Activated T-cell treated with anti-CD3 and anti-CD28 coated beads, Interleukin-2, amount 50 U/mL, for 48 hours (primary cell): ENCODE results near the gene CCDC6.
"Not testable (repeated sequence)": the region's sequence is repeated elsewhere in the genome, so short reads cannot be mapped to it uniquely, and the experiment has no call there.

Source experiments
- DNase-seq, 2 experiments: peaks; one replicate each; pipeline ENCODE4 v3.0.0-alpha.2; 2020

The CCDC6 gene

DNA sequence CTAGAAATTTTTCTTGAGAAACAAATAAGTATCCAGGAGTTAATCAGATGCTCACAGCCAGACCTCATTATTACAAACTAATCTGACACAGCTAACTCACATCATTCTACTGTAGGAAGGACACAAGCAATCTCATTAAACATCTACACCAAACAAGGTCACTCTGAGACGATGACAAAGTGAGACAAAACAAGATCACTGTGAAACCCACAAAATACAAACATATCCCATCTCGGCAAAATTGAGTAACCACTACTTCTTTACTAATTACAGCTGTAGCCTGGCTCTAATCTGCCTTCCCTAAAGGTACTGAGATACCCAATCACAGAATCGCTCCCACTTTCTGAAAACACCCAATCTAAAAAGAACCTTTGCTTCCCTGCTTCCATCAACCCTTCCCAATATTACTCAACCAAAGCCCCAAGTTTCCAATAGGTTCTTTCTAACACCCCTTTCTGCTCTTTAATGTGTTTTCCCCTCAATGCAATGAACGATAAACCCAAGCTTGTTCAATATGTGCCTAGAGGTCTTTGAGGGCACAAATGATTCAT lies 26.9 kb downstream of the CCDC6 start:
- DNase-seq, result no peak

- DNase-seq, result no peak
These were observed 27.4 kb downstream of the CCDC6 start for GRCh38 chr10:59878915-59879314.

GRCh38 chr10:59878289-59878688 lies 28.1 kb downstream of the CCDC6 start:
- no peak for DNase-seq

DNA sequence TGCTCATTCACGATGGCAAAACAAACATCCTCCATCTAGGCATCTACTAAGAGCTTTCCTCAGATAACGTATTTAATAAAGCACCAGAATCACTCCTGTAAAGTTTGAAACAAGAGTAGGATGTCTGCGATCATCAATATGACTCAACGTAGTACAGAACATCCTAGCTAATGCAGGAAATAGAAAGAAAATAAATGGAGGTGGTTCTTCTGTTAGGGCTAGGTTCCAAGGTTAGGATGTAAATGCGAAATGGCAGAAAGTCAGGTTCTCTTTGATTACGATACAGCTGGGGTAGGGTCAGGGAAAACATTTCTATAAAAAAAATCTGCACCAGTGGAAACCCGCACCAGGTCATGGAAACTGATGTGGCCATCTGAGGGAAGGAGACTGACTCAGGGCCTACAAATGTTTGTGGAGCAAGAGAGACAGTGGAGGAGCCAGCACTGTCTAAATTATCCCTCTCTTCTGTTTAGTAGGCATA lies 29.1 kb downstream of the CCDC6 start:
- DNase-seq, result no peak

GRCh38 chr10:59876695-59877094 lies 29.7 kb downstream of the CCDC6 start:
- no peak for DNase-seq

- DNase-seq, result not testable (repeated sequence)
These were observed 30.1 kb downstream of the CCDC6 start for GRCh38 chr10:59876208-59876607.

DNA sequence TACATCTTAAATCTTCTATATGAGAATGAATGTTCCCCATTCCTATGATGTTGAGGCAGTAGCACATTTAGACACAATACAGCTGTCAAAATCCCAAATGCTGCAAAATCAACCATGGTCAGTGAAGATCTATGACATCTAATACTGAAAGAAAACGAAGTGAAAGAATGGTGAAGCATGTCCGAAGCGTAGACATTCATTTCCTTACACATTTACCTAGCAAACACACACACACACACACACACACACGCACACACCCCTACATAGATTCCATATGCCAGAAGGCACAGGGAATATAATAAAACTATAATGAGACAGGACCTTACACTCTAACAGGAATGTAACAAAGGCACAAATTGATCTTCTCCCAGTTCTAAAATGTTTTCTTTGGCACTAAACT lies 32.5 kb downstream of the CCDC6 start:
- DNase-seq, result no peak

DNA sequence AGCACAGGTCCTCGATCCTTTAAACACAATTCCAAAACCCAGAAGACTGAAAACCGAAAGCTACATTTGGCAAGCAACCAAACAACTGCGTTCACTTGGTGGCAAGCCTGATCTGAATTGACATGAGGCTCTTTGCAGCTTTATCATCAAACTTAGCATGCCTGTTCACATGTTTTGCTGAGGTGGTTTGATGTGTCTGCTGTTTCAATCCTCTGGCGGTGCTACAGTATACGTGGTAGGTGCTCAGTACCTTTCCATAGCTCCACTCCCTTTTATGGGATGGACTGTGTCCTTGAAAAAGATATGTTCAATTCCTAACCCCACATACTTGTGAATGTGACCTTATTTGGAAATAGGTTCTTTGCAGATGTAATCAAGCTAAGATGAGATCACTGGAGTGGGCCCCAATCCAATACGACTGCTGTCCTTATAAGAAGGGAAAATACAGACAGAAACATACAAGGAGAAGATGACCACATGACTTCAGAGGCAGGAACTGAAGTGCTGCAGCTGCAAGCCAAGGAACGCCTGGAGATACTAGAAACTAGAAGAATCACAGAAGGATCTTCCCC lies 33.4 kb downstream of the CCDC6 start:
- no peak for DNase-seq

DNA sequence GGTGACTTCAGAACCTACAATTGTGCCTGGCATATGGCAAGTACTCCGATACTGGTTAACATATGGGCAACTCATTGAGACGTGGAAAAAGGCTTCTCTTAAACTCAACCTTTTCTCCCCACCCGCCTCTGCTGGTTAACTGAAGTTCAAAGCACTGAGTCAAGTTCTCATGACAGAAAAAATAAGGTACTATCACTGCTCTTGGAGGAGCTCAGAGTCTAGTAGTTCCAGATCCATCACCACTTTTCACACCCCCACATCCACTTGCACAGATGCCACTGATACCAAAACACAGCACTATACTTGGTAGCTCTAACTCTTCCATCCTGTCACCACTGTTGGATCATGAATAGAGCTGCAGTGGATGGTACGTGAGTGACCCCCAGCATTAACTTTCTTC lies 36.2 kb downstream of the CCDC6 start:
- DNase-seq, result no peak

GRCh38 chr10:59869594-59869940 lies 36.8 kb downstream of the CCDC6 start:
- DNase-seq, result no peak

DNA sequence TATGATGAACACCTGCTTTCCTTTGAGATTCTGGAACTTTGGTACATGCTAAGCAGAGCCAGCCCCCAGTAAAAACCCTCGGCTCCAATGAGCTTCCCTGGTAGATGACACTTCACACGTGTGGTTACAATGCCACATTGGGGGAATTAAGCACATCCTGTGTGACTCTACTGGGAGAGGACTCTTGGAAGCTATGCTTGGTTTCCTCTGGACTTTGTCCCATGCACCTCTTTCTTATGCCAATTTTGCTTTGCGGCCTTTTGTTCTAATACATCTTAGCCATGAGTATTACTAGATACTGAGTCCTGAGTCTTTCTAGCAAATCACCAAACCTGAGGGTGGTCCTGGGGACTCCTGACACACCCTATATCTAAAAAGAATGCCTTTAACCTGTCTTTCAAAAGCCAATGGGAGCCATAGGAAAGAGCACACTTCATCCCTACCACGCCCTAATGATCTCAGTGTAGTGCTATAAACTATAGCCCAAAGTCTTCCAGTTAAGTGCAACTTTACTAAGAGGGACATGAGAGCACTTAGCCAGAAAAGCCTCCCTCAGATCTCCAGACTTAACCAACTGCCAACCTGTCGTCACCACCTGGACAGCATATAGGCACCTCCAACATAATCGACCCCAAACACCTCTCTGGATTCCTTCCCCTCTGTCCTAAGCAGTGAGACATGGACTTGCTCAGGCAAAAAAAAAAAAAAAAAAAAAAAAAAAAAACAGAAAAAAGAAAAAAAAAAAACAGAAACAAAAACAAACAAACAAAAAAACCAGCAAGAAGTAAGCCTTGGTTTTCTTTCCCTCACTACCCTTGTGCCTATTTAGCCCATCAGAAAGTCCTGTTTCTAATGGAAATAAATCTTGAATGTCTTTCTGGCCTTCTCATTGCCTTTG lies 37.4 kb downstream of the CCDC6 start:
- no peak for DNase-seq

GRCh38 chr10:59867590-59867989 lies 38.8 kb downstream of the CCDC6 start:
- DNase-seq, result no peak

DNA sequence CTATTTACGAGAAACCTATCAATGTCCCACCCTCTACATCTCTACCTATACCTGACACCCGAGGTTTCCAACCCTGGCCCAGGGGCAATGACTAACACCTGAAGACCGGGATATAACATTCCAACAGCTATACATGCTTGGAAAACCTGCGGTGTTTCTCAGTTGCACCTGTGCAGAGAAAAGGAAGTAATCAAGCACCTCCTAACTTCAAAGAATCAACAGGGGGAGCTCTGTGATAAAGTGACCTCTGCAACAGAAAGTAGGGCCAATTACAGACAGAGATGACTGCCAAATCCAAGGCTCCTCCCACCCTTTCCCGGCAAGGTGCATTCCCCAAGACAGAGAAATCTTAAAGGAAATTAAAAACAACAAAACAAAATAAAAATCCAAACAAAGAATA lies 41.3 kb downstream of the CCDC6 start:
- no peak for DNase-seq

- DNase-seq, result no peak
These were observed 42.0 kb downstream of the CCDC6 start for GRCh38 chr10:59864141-59864962.

DNA sequence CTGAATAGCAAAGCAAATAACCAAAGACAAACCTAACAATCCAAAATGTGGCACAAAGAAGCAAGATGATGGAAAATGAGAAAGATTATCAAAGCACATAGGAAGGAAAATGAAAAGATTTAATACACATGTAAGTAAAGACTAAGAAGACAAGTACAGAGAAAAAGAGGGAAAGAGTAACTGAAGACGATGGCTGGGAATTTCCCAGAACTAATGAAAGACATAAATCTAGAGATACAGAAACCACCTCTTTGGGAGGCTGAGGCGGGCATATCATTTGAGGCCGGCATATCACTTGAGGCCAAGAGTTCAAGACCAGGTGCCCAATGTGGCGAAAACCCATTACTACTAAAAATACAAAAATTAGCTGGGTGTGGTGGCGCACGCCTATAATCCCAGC lies 46.8 kb downstream of the CCDC6 start:
- DNase-seq, result no peak

- no peak for DNase-seq
These were observed 48.4 kb downstream of the CCDC6 start for GRCh38 chr10:59857921-59858320.

- DNase-seq, result no peak
These were observed 49.3 kb downstream of the CCDC6 start for GRCh38 chr10:59857049-59857448.

DNA sequence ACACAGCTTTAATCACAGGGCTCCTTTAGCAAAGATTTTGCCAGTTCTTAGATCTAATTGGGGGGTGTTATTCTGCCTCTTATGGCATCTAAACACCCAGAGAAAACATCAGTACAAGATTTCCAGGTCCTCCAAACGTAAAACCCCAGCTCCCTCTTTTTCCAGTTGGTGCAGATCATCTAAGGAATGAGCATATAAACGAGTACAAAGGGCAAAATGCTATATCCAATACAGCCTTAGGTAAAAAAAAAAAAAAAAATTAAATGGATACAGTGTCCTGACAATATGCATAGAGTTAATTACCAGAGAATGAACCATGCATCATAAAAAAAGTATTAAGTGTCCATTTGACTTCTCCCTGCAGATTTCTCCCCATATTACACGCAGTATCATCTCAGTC lies 50.3 kb downstream of the CCDC6 start:
- DNase-seq, result no peak

DNA sequence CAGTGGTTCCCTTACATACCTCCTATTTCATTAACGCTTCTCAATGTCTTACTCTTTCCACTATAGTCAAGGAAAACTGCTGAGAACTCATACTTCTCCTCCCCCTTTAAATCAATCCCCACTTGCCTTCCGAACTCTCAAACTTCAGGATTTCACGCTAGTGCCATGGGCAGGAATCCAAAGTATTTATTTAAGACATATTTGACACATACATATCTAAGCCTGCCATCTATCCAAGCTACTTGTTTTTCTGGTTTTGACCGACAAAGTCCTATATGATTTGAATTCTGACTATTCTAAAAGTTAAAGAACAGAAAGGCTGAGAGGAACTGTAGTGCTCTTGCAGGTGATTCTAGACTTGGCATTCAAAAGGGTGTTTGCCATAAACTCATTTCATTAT lies 51.8 kb downstream of the CCDC6 start:
- no peak for DNase-seq

DNA sequence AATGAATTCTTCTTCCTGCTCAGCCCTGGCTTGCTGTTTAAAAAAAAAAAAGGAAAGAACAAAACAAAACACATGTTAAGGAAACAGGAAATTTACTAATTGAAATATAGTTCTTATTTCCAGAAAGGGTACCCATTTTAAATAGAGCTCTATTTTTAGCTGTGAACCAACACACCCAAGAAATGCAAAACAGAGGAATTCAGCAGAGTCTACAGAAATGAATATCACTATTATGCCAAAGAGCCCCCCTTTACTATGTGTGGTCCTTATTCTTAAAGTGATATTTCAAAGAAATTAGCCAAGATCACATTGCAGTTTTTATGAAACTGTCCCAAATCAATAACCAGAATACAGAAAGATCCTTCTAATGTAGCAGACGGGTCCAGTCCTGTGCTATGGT lies 53.7 kb downstream of the CCDC6 start:
- no peak for DNase-seq

GRCh38 chr10:59851864-59852263 lies 54.5 kb downstream of the CCDC6 start:
- DNase-seq, result no peak

- no peak for DNase-seq
These were observed 58.5 kb downstream of the CCDC6 start for GRCh38 chr10:59847888-59848287.

DNA sequence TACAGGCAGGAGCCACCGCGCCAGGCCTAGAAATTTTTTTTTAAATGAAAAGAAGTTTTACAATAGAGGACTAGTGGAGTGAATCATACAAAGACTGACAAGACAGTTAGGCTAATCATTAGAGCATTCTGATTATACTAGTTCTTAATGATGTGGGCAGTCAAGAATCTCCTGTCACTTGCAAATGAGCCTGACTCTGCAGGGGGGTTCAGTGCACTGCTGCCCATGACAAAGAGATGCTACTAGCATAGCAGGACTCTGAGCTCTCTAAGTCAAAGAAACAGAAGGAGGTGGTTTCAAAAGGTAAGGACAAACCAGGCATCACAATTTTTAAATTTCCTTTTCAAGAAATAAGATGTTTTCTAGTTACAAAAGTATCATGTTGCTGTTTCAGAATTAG lies 59.0 kb downstream of the CCDC6 start:
- no peak for DNase-seq
